ENCODE measurements around the gene ZSCAN5A.
"Not testable (repeated sequence)": the region's sequence is repeated elsewhere in the genome, so short reads cannot be mapped to it uniquely, and the experiment has no call there.

Gene ZSCAN5A

DNA sequence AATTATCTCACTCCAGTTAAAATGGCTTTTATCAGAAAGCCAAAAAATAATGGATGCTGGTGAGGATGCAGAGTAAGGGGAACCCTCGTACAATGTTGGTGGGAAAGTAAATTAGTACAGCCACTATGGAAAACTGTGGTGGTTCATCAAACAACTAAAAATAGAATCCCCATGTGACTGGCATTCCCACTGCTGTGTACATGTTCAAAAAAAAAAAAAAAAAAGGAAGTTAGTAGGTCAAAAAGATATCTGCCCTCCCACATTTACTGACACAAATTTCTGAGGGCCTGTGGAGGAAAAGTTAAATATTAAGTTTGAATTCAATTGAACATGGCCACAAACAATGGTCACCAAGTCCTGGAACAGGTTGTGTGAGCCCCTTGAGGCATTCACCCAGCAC, 9.8 kb upstream of the ZSCAN5A start:
- Mint-ChIP-seq H3K4me3 (no peak overlapping the region), H3K27ac (no peak overlapping the region), H3K36me3 (ENCODE audit: low read depth) (no peaks in the 10 kb centered on the region), H3K4me1 (ENCODE audit: low read depth) (peaks cover 3% of the 10 kb centered on the region), H3K9me3 (peaks cover 4% of the 10 kb centered on the region), H3K27me3 (ENCODE audit: low read depth) (no peaks in the 10 kb centered on the region)

DNA sequence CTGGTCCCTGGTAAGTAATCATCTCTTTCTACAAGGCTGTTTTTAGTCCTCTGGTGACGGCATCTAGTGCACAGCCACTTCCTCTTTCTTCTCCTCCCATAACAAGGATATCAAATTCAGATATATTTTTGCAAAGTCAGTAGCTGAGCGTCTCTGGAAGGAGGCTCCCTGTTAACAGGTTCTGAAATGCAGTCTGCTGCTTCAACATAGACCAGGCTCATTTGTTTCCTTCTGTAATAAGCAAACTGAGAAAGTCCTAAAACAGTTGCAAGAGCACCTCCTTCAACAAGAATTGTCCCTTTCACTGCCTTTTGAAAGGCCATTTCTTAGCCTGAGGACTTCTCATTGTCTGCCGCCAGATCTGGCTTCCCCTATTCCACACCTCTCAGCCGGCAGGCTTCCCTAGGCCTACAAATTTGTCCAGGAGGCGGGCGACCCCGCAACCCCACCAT, 7.4 kb upstream of the ZSCAN5A start:
- Mint-ChIP-seq H3K4me3 (no peak overlapping the region), H3K9me3 (peaks cover 4% of the 10 kb centered on the region), H3K27me3 (ENCODE audit: low read depth) (no peaks in the 10 kb centered on the region), H3K4me1 (ENCODE audit: low read depth) (peaks cover 3% of the 10 kb centered on the region), H3K27ac (no peak overlapping the region), H3K36me3 (ENCODE audit: low read depth) (no peaks in the 10 kb centered on the region)

DNA sequence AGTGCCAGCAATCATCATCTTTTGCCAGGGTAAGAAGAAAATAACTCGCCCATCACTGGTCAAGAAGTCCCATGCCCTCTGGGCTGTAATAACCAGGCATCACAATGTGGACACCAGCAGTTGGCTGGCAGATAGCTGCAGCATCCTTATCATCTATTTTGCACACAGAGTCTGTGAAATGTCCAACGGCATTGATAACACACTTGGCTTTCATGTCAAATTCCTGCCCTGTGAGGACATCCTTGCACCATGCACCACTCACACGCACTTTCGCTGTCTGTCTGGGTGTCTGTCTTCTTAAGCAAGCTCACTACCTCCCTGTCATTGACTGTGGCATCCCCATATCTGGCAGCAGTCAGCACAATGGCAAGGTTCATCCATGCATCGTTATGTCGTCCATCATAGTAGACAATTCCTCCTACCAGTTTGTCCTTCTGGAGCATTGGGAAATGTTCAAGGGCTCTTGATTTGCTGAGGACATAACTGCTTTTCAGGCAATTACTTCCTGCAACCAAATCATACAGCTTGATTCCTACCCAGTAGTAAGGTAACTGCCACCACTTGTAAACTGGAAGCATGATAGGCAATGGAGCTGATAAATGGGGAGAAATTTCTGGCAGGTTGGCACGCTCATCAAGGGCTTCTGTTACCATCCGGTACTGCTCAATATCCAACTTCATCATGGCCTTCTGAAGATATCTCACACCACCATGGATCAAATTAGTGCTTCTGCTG, 6.8 kb upstream of the ZSCAN5A start:
- peaks cover 3% of the 10 kb centered on the region for H3K4me1 Mint-ChIP-seq (ENCODE audit: low read depth)
- H3K27ac Mint-ChIP-seq, result no peak overlapping the region
- no peak overlapping the region for H3K4me3 Mint-ChIP-seq
- no peaks in the 10 kb centered on the region for H3K27me3 Mint-ChIP-seq (ENCODE audit: low read depth)
- H3K36me3 Mint-ChIP-seq (ENCODE audit: low read depth), result no peaks in the 10 kb centered on the region
- peaks cover 4% of the 10 kb centered on the region for H3K9me3 Mint-ChIP-seq

DNA sequence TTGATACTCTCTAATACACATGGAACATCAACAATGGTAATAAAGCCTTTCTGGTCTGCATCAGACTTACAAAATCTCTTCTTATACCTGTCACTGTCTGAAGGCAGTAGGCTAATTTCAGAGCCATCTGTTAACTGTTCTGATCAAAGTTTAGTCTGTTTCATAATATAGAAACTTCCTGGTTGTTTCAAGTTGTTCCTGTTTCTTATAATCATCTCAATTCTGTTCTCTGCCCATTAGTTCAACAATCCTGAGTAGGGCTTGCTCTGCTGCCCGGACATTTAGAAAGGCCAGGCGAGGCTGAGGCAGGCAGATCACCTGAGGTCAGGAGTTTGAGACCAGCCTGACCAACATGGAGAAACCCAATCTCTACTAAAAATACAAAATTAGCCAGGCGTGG, 5.4 kb upstream of the ZSCAN5A start:
- H3K4me3 Mint-ChIP-seq, result no peak overlapping the region
- H3K4me1 Mint-ChIP-seq (ENCODE audit: low read depth), result peaks cover 3% of the 10 kb centered on the region
- H3K27me3 Mint-ChIP-seq (ENCODE audit: low read depth), result no peaks in the 10 kb centered on the region
- H3K27ac Mint-ChIP-seq, result no peak overlapping the region
- H3K9me3 Mint-ChIP-seq, result peaks cover 4% of the 10 kb centered on the region
- no peaks in the 10 kb centered on the region for H3K36me3 Mint-ChIP-seq (ENCODE audit: low read depth)

DNA sequence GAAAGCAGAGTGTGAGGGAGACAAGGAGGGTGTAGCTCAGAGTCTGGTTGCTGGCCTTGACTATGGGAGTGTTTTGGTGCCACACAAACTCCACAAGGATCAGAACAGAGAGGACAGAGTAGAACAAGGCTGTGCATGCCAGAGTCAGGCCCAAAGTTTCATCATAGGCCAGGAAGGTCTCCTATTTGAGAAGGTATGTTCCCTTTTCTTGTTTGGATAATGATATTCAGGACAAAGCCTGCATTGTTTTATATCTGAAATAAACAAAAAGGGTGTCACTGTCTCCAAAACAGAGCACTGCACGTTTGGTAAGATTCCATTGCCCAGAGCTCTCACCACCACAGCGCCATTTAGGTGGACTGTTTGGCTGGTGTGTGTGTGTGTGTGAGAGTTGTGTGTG, 3.1 kb upstream of the ZSCAN5A start:
- no peak overlapping the region for H3K27ac Mint-ChIP-seq
- no peaks in the 10 kb centered on the region for H3K9me3 Mint-ChIP-seq
- no peak overlapping the region for H3K4me3 Mint-ChIP-seq
- H3K36me3 Mint-ChIP-seq (ENCODE audit: low read depth), result no peaks in the 10 kb centered on the region
- H3K4me1 Mint-ChIP-seq (ENCODE audit: low read depth), result peaks cover 11% of the 10 kb centered on the region
- H3K27me3 Mint-ChIP-seq (ENCODE audit: low read depth), result no peaks in the 10 kb centered on the region

DNA sequence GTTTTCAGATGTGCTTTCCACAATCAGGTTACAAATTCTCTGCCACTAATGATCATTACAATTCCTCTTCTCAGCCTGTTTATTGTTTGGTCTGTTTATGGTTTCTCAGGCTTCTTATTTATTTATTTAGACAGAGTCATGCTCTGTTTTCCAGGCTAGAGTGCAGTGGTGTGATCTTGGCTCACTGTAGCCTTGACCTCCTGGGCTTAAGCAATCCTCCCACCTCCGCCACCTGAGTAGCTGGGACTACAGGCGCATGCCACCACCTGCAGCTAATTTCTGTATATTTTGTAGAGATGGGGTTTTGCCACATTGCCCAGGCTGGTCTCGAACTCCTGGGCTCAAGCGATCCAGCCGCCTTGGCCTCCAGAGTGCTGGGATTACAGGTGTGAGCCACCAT, 2.1 kb upstream of the ZSCAN5A start:
- Mint-ChIP-seq H3K27ac (no peak overlapping the region), H3K36me3 (ENCODE audit: low read depth) (peaks cover 3% of the 10 kb centered on the region), H3K27me3 (ENCODE audit: low read depth) (no peaks in the 10 kb centered on the region), H3K4me3 (no peak overlapping the region), H3K9me3 (no peaks in the 10 kb centered on the region), H3K4me1 (ENCODE audit: low read depth) (peaks cover 13% of the 10 kb centered on the region)

DNA sequence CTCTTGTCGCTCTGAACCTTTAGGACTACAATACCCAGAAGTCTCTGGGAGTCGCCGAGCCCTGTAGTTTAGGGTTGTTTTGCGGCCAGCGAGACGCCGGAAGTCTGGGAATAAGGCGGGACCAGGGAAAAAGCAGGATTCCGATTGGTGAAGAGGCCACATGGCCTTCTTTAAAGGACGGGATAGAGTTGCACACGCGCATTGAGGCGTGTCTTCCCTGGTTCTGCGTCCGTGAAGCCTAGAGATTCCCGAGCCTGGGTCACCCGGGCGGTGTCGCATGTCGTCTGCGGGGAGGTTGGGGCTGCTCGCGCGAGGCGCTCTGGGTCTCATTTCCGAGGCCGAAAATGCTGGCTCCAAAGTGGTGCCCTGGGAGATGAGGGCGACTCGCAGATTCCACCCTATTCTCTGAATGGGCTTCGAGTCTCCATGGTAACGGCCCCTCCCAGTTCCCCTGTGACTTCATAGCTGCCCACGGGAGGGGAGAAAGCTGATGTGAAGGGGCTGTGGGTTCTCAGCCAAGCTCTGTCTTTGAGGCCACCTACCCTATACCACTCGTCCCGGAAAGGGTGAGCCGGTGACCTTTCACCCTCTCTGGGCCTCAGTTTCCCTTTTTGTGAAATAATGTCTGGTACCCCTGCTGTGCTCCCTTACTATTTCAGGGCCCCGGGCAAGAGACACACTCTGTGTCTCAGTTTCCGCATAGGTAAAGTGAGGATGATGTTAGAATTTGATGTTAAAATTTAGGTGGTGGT, 614 bp upstream of the ZSCAN5A start:
- H3K4me3 Mint-ChIP-seq, result peak overlapping the region; percentile 96
- no peaks in the 10 kb centered on the region for H3K27me3 Mint-ChIP-seq (ENCODE audit: low read depth)
- peak overlapping the region; percentile 99 for H3K27ac Mint-ChIP-seq

DNA sequence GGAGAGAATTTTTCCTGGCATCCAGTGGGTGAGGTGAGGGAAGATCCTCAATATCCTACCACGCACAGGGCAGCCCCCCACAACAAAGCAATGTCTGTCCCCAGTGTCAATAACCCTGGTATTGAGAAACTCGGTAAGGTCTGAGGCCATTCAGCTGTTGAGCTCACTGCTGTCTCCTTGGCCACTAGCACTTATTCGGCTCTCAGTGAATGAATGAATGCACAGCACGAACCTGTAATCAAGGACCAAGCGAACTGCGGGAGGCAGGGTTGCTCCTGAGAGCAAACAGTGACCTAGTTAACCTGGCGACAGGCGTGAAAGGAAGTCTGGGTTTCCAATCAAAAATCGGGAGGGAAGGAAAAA, 640 bp downstream of the ZSCAN5A start:
- Mint-ChIP-seq H3K36me3 (ENCODE audit: low read depth) (peaks cover 7% of the 10 kb centered on the region), H3K27me3 (ENCODE audit: low read depth) (no peaks in the 10 kb centered on the region), H3K4me3 (peak overlapping the region; percentile 96), H3K27ac (peak overlapping the region; percentile 99), H3K9me3 (no peaks in the 10 kb centered on the region), H3K4me1 (ENCODE audit: low read depth) (peaks cover 13% of the 10 kb centered on the region)

More for the DNA sequence above, 614 bp upstream of the ZSCAN5A start:
- Mint-ChIP-seq H3K36me3 (ENCODE audit: low read depth) (peaks cover 7% of the 10 kb centered on the region), H3K9me3 (no peaks in the 10 kb centered on the region), H3K4me1 (ENCODE audit: low read depth) (peaks cover 13% of the 10 kb centered on the region)

DNA sequence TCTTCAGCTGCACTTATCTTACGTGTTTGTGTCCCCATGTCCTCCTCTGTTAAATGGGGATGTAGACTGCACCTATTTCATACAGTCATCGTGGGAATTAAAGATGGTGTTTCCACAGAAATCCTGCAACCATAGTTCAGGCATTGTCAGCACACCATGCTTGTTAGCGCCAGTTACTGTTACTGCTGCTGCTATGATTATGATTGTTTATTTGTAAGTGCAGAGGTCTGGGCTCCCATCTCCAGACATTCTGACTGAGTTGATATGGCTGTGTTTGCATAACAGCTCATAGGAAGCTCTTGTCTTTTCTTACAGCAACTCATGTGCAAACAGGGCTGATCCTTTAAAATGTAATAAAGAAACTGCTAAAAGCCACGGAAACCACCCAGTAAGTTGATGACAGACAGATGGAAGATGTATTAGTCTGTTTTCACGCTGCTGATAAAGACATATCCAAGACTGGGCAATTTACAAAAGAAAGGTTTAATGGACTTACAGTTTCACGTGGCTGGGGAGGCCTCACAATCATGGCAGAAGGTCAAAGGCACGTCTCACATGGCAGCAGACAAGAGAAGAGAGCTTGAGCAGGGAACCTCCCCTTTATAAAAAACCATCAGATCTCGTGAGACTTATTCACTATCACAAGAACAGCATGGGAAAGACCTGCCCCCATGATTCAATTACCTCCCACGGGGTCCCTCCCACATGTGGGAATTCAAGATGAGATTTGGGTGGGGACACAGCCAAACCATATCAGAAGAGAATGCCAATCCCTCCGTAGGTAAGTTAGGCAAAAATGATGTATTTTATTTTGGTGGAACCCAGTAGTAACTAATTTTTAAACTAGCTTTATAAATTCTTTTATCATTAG, 1.6 kb downstream of the ZSCAN5A start:
- H3K27ac Mint-ChIP-seq, result peak overlapping the region; percentile 99
- peak overlapping the region; percentile 96 for H3K4me3 Mint-ChIP-seq
- no peaks in the 10 kb centered on the region for H3K27me3 Mint-ChIP-seq (ENCODE audit: low read depth)
- no peaks in the 10 kb centered on the region for H3K9me3 Mint-ChIP-seq
- peaks cover 7% of the 10 kb centered on the region for H3K36me3 Mint-ChIP-seq (ENCODE audit: low read depth)
- peaks cover 13% of the 10 kb centered on the region for H3K4me1 Mint-ChIP-seq (ENCODE audit: low read depth)

DNA sequence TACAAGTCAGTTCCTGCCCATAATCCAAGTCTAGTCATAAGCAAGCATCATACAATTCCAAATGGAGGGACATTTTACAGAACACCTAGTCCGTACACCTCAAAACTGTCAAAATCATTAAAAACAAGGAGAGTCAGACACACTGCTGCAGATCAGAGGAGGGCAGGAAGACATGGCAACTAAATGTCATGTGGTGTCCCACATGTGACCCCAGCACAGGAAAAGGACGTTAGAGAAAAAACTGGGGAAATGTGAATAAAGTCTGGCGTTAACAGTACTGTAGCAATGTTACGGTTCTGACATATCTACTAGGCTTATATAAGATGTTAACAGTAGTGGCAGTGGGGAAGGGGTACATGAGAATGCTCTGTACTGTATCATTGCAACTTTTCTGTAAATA, 2.3 kb downstream of the ZSCAN5A start:
- H3K9me3 Mint-ChIP-seq, result no peaks in the 10 kb centered on the region
- H3K27ac Mint-ChIP-seq, result peak overlapping the region; percentile 36
- H3K36me3 Mint-ChIP-seq (ENCODE audit: low read depth), result peaks cover 7% of the 10 kb centered on the region
- H3K4me3 Mint-ChIP-seq, result peak overlapping the region; percentile 34
- no peaks in the 10 kb centered on the region for H3K27me3 Mint-ChIP-seq (ENCODE audit: low read depth)
- peaks cover 13% of the 10 kb centered on the region for H3K4me1 Mint-ChIP-seq (ENCODE audit: low read depth)

DNA sequence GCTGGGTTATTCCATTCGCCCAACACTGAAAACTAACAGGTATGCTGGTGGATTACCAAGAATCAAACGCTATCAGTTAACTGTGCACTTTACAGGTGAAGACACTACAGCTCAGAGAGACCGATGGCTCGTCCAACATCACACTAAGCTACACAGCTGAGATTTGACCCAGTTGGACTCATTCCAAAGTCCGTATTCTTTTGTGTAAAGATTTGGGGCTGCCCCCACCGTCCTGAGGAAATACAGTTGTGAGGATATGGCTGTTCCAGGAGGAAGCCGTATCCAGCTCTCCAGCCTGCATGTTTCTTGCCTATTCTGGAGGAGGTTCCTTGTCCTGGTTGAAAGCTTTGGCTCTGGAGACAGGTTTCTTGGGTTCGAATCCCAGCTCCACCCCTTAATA, 4.2 kb downstream of the ZSCAN5A start:
- Mint-ChIP-seq H3K27me3 (ENCODE audit: low read depth) (no peaks in the 10 kb centered on the region), H3K9me3 (no peaks in the 10 kb centered on the region), H3K4me3 (no peak overlapping the region), H3K36me3 (ENCODE audit: low read depth) (peaks cover 7% of the 10 kb centered on the region), H3K27ac (no peak overlapping the region), H3K4me1 (ENCODE audit: low read depth) (peaks cover 13% of the 10 kb centered on the region)

DNA sequence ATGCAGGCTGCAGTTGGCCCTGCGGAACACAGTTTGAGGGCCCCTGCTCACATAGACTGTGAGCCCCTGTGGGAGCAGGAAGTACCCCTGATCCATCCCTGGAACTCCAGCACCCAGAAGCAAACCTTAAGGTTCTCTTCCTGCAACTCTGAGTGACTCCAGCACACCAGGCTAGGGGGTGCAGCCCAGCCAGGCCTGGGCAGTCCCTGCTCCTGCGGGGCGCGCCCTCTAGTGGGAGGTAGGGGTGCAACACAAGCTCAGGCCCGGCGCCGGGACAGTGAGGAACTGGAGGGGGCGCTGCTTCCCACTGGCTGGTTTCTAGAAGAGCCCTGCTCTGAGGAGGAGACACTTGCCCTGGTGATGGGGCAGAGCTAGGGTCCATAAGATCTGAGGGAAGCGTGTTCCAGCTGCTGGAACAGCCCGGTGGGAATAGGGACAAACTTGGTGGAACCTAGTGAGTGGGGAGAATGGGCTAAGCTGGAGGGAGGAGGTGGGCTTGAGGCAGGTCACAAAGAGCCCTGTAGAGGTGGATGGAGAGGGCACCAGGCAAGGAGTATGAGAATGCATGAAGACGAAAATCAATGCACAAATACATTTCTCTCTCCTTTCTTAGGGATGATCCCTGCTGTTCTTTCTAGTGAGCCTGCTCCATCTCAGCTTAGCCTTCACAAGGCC, 5.0 kb downstream of the ZSCAN5A start:
- Mint-ChIP-seq H3K9me3 (no peaks in the 10 kb centered on the region), H3K4me1 (ENCODE audit: low read depth) (peaks cover 13% of the 10 kb centered on the region), H3K36me3 (ENCODE audit: low read depth) (peaks cover 7% of the 10 kb centered on the region), H3K27me3 (ENCODE audit: low read depth) (no peaks in the 10 kb centered on the region), H3K27ac (no peak overlapping the region), H3K4me3 (no peak overlapping the region)

DNA sequence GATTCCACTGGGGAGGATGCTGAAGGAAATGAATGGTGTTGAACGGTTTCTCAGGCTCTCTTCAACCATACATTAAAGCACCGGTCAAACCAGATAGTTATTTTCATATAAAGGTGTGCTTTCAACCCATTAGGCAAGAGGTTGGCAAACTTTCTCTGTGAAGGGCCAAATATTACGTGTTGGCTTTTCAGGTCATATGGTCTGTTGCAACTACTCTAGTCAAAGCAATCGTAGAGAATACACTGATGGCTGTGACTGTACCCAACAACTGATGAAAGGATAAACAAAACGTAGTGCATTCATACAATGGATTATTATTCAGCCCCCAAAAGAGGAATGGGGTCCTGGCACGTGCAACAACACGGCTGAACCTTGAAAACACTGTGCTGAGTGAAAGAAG, 5.8 kb downstream of the ZSCAN5A start:
- Mint-ChIP-seq H3K36me3 (ENCODE audit: low read depth) (peaks cover 7% of the 10 kb centered on the region), H3K4me3 (no peak overlapping the region), H3K27ac (no peak overlapping the region), H3K9me3 (no peaks in the 10 kb centered on the region), H3K4me1 (ENCODE audit: low read depth) (peaks cover 11% of the 10 kb centered on the region), H3K27me3 (ENCODE audit: low read depth) (no peaks in the 10 kb centered on the region)

DNA sequence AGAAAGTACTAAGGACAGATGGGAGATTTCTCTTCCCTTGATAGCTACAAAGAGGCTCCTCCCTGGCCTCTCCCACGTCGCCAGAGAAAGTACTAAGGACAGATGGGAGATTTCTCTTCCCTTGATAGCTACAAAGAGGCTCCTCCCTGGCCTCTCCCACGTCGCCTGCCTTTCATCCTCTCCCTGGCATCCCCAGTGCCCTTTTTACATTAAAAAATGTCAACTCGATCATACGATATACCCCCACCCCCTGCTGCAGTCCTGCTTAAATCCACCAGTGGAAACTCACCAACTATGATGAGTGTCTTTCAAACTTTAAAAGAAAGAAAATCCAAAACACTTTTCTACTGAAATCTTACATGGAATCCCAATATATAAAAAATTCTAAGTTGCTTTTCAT, 7.6 kb downstream of the ZSCAN5A start:
- not testable (repeated sequence) for H3K4me3 Mint-ChIP-seq; H3K9me3 Mint-ChIP-seq; H3K36me3 Mint-ChIP-seq (ENCODE audit: low read depth); H3K27ac Mint-ChIP-seq; H3K27me3 Mint-ChIP-seq (ENCODE audit: low read depth); H3K4me1 Mint-ChIP-seq (ENCODE audit: low read depth)

Data from T-helper 1 cell treated with Interleukin-12 subunit alpha and Interleukin-12 subunit beta and Interleukin-4 antibody, amounts not matched to agents 30 μg/mL and 1 μg/mL, for 36 hours (primary cell).